Endothelial cell of umbilical vein (primary cell): ENCODE results near the gene RDH5.

Experiments
- CTCF ChIP-seq, 2 donors: IDR thresholded peaks; 1 replicate in 1 of 2; 2 replicates in 1 of 2; pipeline ENCODE4 v1.5.1; 2011; ENCODE audit warnings: low read length in 2 of 2, mild to moderate bottlenecking in 2 of 2, moderate library complexity in 2 of 2, control low read depth in 1 of 2, inconsistent platforms in 1 of 2, low read depth in 1 of 2; ENCODE audit not compliant: insufficient read depth in 1 of 2; ENCODE audit errors: extremely low read depth in 1 of 2
- EZH2 ChIP-seq: IDR thresholded peaks from 2 replicates; pipeline ENCODE4 v1.6.1; 2012; ENCODE audit warnings: borderline replicate concordance, low read depth, mild to moderate bottlenecking, moderate library complexity, low read length, inconsistent platforms; ENCODE audit not compliant: severe bottlenecking
- MYC ChIP-seq: IDR thresholded peaks from one replicate; pipeline ENCODE4 v1.6.1; 2011; ENCODE audit warnings: mild to moderate bottlenecking, low read depth, low read length
- POLR2A ChIP-seq: IDR thresholded peaks from 2 replicates; pipeline ENCODE4 v1.6.1; 2012; ENCODE audit warnings: low read depth, mild to moderate bottlenecking, control low read depth, low read length
- POLR2AphosphoS5 ChIP-seq: IDR thresholded peaks from 2 replicates; pipeline ENCODE4 v1.6.1; 2012; ENCODE audit warnings: low read depth, mild to moderate bottlenecking, control low read depth, low read length, moderate library complexity; ENCODE audit not compliant: insufficient read depth

- TF ChIP-seq CTCF (IDR thresholded peaks at IDR 0.05; ENCODE audit: extremely low read depth in 1 of 2, insufficient read depth in 1 of 2, low read depth in 1 of 2, low read length in 2 of 2) (no peak), POLR2A (no peak), POLR2AphosphoS5 (no peak), EZH2 (no peak), MYC (no peak)
These were observed 1.5 kb downstream of the RDH5 start for GRCh38 chr12:55721601-55722213.
